GM23338 (cell line): ENCODE measurements around the gene PTPRF. TPM values are rescaled to one million over a fixed set of nuclear protein-coding genes. Genes with fewer than 3 reads are reported as not detected.

Experiments used
- ATAC-seq: fragments of 200-7000 bp; cut with Tn5 transposase; 3 replicates; pipeline ENCODE4 v1.9.1; 2020
- DNase-seq: peaks from one replicate; pipeline ENCODE4 v3.0.0-alpha.2; 2015; ENCODE audit warnings: low spot score
- H2AFZ ChIP-seq: fragments of 200-600 bp; sonication (generic); 2 replicates; pipeline ENCODE4 v1.8.0; 2016; ENCODE audit warnings: antibody characterized with exemption, mild to moderate bottlenecking, moderate library complexity
- H3F3A ChIP-seq: fragments of 200-600 bp; sonication (generic); replicated peaks from 2 replicates; pipeline ENCODE4 v1.8.0; 2017; ENCODE audit warnings: antibody characterized with exemption, mixed run types, low read depth
- H3K27ac ChIP-seq: fragments of 200-600 bp; sonication (generic); 2 replicates; pipeline ENCODE4 v1.6.1; 2016; ENCODE audit warnings: low read depth
- H3K27me3 ChIP-seq: fragments of 200-600 bp; sonication (generic); 2 replicates; pipeline ENCODE4 v1.8.0; 2016; ENCODE audit warnings: mild to moderate bottlenecking, mixed run types, moderate library complexity; ENCODE audit not compliant: insufficient read depth
- H3K36me3 ChIP-seq: fragments of 200-600 bp; sonication (generic); 2 replicates; pipeline ENCODE4 v1.8.0; 2016; ENCODE audit warnings: mild to moderate bottlenecking; ENCODE audit not compliant: insufficient read depth
- H3K4me1 ChIP-seq: fragments of 200-600 bp; sonication (generic); 2 replicates; pipeline ENCODE4 v1.8.0; 2016; ENCODE audit warnings: mild to moderate bottlenecking, moderate library complexity; ENCODE audit not compliant: insufficient read depth
- H3K4me2 ChIP-seq: fragments of 200-600 bp; sonication (generic); 2 replicates; pipeline ENCODE4 v1.7.1; 2017; ENCODE audit warnings: mixed run types
- H3K4me3 ChIP-seq: fragments of 200-600 bp; sonication (generic); 2 replicates; pipeline ENCODE4 v1.6.1; 2016; ENCODE audit warnings: mixed run types
- H3K79me2 ChIP-seq: fragments of 200-600 bp; sonication (generic); replicated peaks from 2 replicates; pipeline ENCODE4 v1.8.0; 2017; ENCODE audit warnings: mild to moderate bottlenecking; ENCODE audit not compliant: insufficient read depth
- H3K9me2 ChIP-seq: fragments of 200-600 bp; sonication (generic); 2 replicates; pipeline ENCODE4 v1.8.0; 2017; ENCODE audit not compliant: insufficient read depth
- H4K20me1 ChIP-seq: fragments of 200-600 bp; sonication (generic); replicated peaks from 2 replicates; pipeline ENCODE4 v1.8.0; 2017; ENCODE audit warnings: mild to moderate bottlenecking; ENCODE audit not compliant: insufficient read depth
- H3K27ac Mint-ChIP-seq: 2 replicates; pipeline ENCODE4 v1.8.0; 2020; ENCODE audit warnings: inconsistent platforms, mild to moderate bottlenecking, moderate library complexity, mixed read lengths
- H3K27me3 Mint-ChIP-seq: 3 replicates; pipeline ENCODE4 v1.8.0; 2022; ENCODE audit warnings: low read depth, mild to moderate bottlenecking, moderate library complexity, mixed read lengths, inconsistent platforms; ENCODE audit not compliant: insufficient read depth, poor library complexity
- H3K36me3 Mint-ChIP-seq: 3 replicates; pipeline ENCODE4 v1.8.0; 2021; ENCODE audit warnings: low read depth, mild to moderate bottlenecking, inconsistent platforms, moderate library complexity, mixed read lengths
- H3K4me1 Mint-ChIP-seq: 3 replicates; pipeline ENCODE4 v1.8.0; 2020; ENCODE audit warnings: mild to moderate bottlenecking, inconsistent platforms, mixed read lengths
- H3K4me3 Mint-ChIP-seq: 3 replicates; pipeline ENCODE4 v1.8.0; 2021; ENCODE audit warnings: moderate library complexity, mild to moderate bottlenecking, inconsistent platforms, mixed read lengths
- H3K9me3 Mint-ChIP-seq: 3 replicates; pipeline ENCODE4 v1.8.0; 2020; ENCODE audit warnings: moderate library complexity, mild to moderate bottlenecking, inconsistent platforms, mixed read lengths
- CREB1 ChIP-seq: fragments of 250-450 bp; sonication (Bioruptor Pico); IDR thresholded peaks from 2 replicates; pipeline ENCODE4 v1.5.0; 2020; ENCODE audit warnings: low read depth, mild to moderate bottlenecking, moderate library complexity
- EZH2 ChIP-seq: fragments of 200-600 bp; sonication (generic); IDR thresholded peaks from one replicate; pipeline ENCODE4 v1.8.0; 2017; ENCODE audit warnings: antibody characterized with exemption, mild to moderate bottlenecking, low read depth; ENCODE audit not compliant: unreplicated experiment
- EZH2phosphoT487 ChIP-seq: fragments of 200-600 bp; sonication (generic); IDR thresholded peaks from one replicate; pipeline ENCODE4 v1.8.1; 2018; ENCODE audit warnings: antibody characterized with exemption; ENCODE audit not compliant: unreplicated experiment
- JUNB ChIP-seq: IDR thresholded peaks from one replicate; pipeline ENCODE4 v1.6.1; 2016; ENCODE audit warnings: antibody characterized with exemption; ENCODE audit not compliant: unreplicated experiment
- POLR2AphosphoS5 ChIP-seq: IDR thresholded peaks from 2 replicates; pipeline ENCODE4 v1.6.1; 2016; ENCODE audit warnings: antibody characterized with exemption, low read depth
- STAT1 ChIP-seq: IDR thresholded peaks from one replicate; pipeline ENCODE4 v1.6.1; 2016; ENCODE audit warnings: antibody characterized with exemption; ENCODE audit not compliant: unreplicated experiment
- ZNF114 ChIP-seq: fragments of 250-450 bp; sonication (Bioruptor Pico); IDR thresholded peaks from 2 replicates; pipeline ENCODE4 v1.5.0; 2020; ENCODE audit warnings: mild to moderate bottlenecking, moderate library complexity
- ZNF331 ChIP-seq: fragments of 250-450 bp; sonication (Bioruptor Pico); IDR thresholded peaks from 2 replicates; pipeline ENCODE4 v1.5.0; 2020; ENCODE audit warnings: low read depth, mild to moderate bottlenecking, moderate library complexity
- polyA plus RNA-seq: library from polyadenylated mRNA; unstranded; fragments of >200 nt; fragmentation: Nextera tagmentation; extraction: Ambion mirVana; gene quantifications from 2 replicates; pipeline ENCODE4 v1.2.1, GENCODE V29; 2016
- total RNA-seq: library from RNA; depleted of rRNA; stranded (reverse); fragments of >200 nt; shearing (Covaris generic); gene quantifications from 2 replicates; pipeline ENCODE4 v1.2.3, GENCODE V29; 2014
- TF ChIP-seq, protein P1 (sequence below), 2 experiments: fragments of 200-600 bp in 1 of 2; sonication (generic) in 1 of 2; conservative IDR thresholded peaks; 2 replicates each; pipeline versions ENCODE4 v1.5.1 to v1.6.1; 2016 to 2017; ENCODE audit warnings: antibody characterized with exemption in 2 of 2, low read depth in 2 of 2, mild to moderate bottlenecking in 2 of 2, moderate library complexity in 1 of 2
- TF ChIP-seq, protein P2 (sequence below): IDR thresholded peaks from 2 replicates; pipeline ENCODE4 v1.6.1; 2016; ENCODE audit warnings: antibody characterized with exemption

Gene PTPRF
- total and polyA plus RNA-seq, 2 experiments from 2014 or later: 52.4 to 173 TPM

GRCh38 chr1:43602990-43603389 lies 72.3 kb downstream of the PTPRF start:
- Histone ChIP-seq H3K36me3 (peaks cover 10% of the 10 kb centered on the region; the same call in 1 of the 2 replicates), H3K4me1 (no peaks in the 10 kb centered on the region), H3K27me3 (no peaks in the 10 kb centered on the region), H2AFZ (no peak overlapping the region), H3K79me2 (no peaks in the 10 kb centered on the region), H3K9me2 (no peaks in the 10 kb centered on the region), H3K27ac (no peak overlapping the region), H4K20me1 (peaks cover 3% of the 10 kb centered on the region; the same call in 1 of the 2 replicates), H3F3A (no peaks in the 10 kb centered on the region), H3K4me2 (no peak overlapping the region), H3K4me3 (no peak overlapping the region)
- H3K4me1 Mint-ChIP-seq: no peaks in the 10 kb centered on the region; the same call in 2 of the 3 replicates
- no peak overlapping the region for H3K4me3 Mint-ChIP-seq
- peaks cover 55% of the 10 kb centered on the region for H3K36me3 Mint-ChIP-seq
- DNase-seq: no peak
- TF ChIP-seq, protein P1, sequence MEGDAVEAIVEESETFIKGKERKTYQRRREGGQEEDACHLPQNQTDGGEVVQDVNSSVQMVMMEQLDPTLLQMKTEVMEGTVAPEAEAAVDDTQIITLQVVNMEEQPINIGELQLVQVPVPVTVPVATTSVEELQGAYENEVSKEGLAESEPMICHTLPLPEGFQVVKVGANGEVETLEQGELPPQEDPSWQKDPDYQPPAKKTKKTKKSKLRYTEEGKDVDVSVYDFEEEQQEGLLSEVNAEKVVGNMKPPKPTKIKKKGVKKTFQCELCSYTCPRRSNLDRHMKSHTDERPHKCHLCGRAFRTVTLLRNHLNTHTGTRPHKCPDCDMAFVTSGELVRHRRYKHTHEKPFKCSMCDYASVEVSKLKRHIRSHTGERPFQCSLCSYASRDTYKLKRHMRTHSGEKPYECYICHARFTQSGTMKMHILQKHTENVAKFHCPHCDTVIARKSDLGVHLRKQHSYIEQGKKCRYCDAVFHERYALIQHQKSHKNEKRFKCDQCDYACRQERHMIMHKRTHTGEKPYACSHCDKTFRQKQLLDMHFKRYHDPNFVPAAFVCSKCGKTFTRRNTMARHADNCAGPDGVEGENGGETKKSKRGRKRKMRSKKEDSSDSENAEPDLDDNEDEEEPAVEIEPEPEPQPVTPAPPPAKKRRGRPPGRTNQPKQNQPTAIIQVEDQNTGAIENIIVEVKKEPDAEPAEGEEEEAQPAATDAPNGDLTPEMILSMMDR (conservative IDR thresholded peaks at IDR 0.05; ENCODE audit: low read depth in 2 of 2): peak in 1 of 2 experiments; percentile 21; a peak in 1 of 4 replicates
- no peak for TF ChIP-seq POLR2AphosphoS5
- H3K9me3 Mint-ChIP-seq: no peaks in the 10 kb centered on the region
- H3K27me3 Mint-ChIP-seq: peaks cover 7% of the 10 kb centered on the region
- peak; percentile 16 for ATAC-seq
- no peak overlapping the region for H3K27ac Mint-ChIP-seq

- Histone ChIP-seq H3K9me2 (no peaks in the 10 kb centered on the region), H3K27ac (no peak overlapping the region), H3K79me2 (no peaks in the 10 kb centered on the region), H4K20me1 (peaks cover 3% of the 10 kb centered on the region; the same call in 1 of the 2 replicates), H3K4me1 (no peaks in the 10 kb centered on the region), H3K27me3 (no peaks in the 10 kb centered on the region), H3K4me3 (no peak overlapping the region), H3K36me3 (peaks cover 13% of the 10 kb centered on the region; the same call in 1 of the 2 replicates), H3K4me2 (no peak overlapping the region), H3F3A (no peaks in the 10 kb centered on the region), H2AFZ (no peak overlapping the region)
- Mint-ChIP-seq H3K4me1 (no peaks in the 10 kb centered on the region; the same call in 2 of the 3 replicates), H3K27me3 (peaks cover 9% of the 10 kb centered on the region), H3K9me3 (no peaks in the 10 kb centered on the region), H3K27ac (0 out of 2 replicates have a peak overlapping the region, but pooled peaks have one; percentile 2), H3K36me3 (peaks cover 63% of the 10 kb centered on the region), H3K4me3 (no peak overlapping the region)
- TF ChIP-seq EZH2 (no peak), ZNF331 (CRISPR knock-in tag) (no peak), EZH2phosphoT487 (no peak), STAT1 (no peak), CREB1 (CRISPR knock-in tag) (no peak), JUNB (no peak), ZNF114 (CRISPR knock-in tag) (no peak)
- TF ChIP-seq, protein P1 (conservative IDR thresholded peaks at IDR 0.05; ENCODE audit: low read depth in 2 of 2): no peak
- TF ChIP-seq, protein P2, sequence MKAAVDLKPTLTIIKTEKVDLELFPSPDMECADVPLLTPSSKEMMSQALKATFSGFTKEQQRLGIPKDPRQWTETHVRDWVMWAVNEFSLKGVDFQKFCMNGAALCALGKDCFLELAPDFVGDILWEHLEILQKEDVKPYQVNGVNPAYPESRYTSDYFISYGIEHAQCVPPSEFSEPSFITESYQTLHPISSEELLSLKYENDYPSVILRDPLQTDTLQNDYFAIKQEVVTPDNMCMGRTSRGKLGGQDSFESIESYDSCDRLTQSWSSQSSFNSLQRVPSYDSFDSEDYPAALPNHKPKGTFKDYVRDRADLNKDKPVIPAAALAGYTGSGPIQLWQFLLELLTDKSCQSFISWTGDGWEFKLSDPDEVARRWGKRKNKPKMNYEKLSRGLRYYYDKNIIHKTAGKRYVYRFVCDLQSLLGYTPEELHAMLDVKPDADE: no peak
- ATAC-seq (no peak), DNase-seq (no peak)
Observed at GRCh38 chr1:43604192-43604591, 73.5 kb downstream of the PTPRF start.
